ENCODE measurements around the gene FAM3A.

- TF ChIP-seq HDAC6 (IDR thresholded peaks at IDR 0.05; ENCODE audit: unreplicated experiment) = no peak
- TF ChIP-seq, protein P1, sequence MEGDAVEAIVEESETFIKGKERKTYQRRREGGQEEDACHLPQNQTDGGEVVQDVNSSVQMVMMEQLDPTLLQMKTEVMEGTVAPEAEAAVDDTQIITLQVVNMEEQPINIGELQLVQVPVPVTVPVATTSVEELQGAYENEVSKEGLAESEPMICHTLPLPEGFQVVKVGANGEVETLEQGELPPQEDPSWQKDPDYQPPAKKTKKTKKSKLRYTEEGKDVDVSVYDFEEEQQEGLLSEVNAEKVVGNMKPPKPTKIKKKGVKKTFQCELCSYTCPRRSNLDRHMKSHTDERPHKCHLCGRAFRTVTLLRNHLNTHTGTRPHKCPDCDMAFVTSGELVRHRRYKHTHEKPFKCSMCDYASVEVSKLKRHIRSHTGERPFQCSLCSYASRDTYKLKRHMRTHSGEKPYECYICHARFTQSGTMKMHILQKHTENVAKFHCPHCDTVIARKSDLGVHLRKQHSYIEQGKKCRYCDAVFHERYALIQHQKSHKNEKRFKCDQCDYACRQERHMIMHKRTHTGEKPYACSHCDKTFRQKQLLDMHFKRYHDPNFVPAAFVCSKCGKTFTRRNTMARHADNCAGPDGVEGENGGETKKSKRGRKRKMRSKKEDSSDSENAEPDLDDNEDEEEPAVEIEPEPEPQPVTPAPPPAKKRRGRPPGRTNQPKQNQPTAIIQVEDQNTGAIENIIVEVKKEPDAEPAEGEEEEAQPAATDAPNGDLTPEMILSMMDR (IDR thresholded peaks at IDR 0.05 in 2 of 3, conservative IDR thresholded peaks at IDR 0.05 in 1 of 3; ENCODE audit: control insufficient read depth in 2 of 3, extremely low read depth in 1 of 3, insufficient read depth in 1 of 3, low read depth in 3 of 3, low read length in 3 of 3) = no peak
- TF ChIP-seq FOXM1 (IDR thresholded peaks at IDR 0.05; ENCODE audit: low read depth, low read length) = no peak
- TF ChIP-seq MEF2A (IDR thresholded peaks at IDR 0.05; ENCODE audit: insufficient read depth, low read depth, low read length) = no peak
- TF ChIP-seq BHLHE40 (IDR thresholded peaks at IDR 0.05; ENCODE audit: borderline replicate concordance in 1 of 2, low read depth in 2 of 2, low read length in 1 of 2) = no peak
- TF ChIP-seq, protein P2, sequence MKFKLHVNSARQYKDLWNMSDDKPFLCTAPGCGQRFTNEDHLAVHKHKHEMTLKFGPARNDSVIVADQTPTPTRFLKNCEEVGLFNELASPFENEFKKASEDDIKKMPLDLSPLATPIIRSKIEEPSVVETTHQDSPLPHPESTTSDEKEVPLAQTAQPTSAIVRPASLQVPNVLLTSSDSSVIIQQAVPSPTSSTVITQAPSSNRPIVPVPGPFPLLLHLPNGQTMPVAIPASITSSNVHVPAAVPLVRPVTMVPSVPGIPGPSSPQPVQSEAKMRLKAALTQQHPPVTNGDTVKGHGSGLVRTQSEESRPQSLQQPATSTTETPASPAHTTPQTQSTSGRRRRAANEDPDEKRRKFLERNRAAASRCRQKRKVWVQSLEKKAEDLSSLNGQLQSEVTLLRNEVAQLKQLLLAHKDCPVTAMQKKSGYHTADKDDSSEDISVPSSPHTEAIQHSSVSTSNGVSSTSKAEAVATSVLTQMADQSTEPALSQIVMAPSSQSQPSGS (IDR thresholded peaks at IDR 0.05; ENCODE audit: low read length) = no peak
- no peak for TF ChIP-seq SPI1 (IDR thresholded peaks at IDR 0.05; ENCODE audit: borderline replicate concordance, insufficient read depth, low read depth, low read length)
Measured at GRCh38 chrX:154472685-154473632, 43.1 kb downstream of the FAM3A start.
